AG10803 (cell line): ENCODE measurements around the gene MYOF.
A peak's percentile ranks its signal among the peaks of the same experiment; 100 is the strongest.

Experiments
- DNase-seq: peaks from one replicate; pipeline ENCODE4 v3.0.0; 2010; ENCODE audit warnings: low read depth
- H3K4me3 ChIP-seq: 2 replicates; pipeline ENCODE4 v1.5.1; 2011; ENCODE audit warnings: mild to moderate bottlenecking, low read length, control low read depth
- TF ChIP-seq, protein P1 (sequence below): conservative IDR thresholded peaks from 2 replicates; pipeline ENCODE4 v1.5.1; 2011; ENCODE audit warnings: mild to moderate bottlenecking, low read length, control low read depth, inconsistent platforms

MYOF gene

GRCh38 chr10:93458821-93459257, 23.3 kb downstream of the MYOF start:
- no peak overlapping the region; the same call in 1 of the 2 replicates for H3K4me3 ChIP-seq
- peak; percentile 100 for DNase-seq
- TF ChIP-seq, protein P1, sequence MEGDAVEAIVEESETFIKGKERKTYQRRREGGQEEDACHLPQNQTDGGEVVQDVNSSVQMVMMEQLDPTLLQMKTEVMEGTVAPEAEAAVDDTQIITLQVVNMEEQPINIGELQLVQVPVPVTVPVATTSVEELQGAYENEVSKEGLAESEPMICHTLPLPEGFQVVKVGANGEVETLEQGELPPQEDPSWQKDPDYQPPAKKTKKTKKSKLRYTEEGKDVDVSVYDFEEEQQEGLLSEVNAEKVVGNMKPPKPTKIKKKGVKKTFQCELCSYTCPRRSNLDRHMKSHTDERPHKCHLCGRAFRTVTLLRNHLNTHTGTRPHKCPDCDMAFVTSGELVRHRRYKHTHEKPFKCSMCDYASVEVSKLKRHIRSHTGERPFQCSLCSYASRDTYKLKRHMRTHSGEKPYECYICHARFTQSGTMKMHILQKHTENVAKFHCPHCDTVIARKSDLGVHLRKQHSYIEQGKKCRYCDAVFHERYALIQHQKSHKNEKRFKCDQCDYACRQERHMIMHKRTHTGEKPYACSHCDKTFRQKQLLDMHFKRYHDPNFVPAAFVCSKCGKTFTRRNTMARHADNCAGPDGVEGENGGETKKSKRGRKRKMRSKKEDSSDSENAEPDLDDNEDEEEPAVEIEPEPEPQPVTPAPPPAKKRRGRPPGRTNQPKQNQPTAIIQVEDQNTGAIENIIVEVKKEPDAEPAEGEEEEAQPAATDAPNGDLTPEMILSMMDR, result no peak; the same call in 1 of the 2 replicates

DNA sequence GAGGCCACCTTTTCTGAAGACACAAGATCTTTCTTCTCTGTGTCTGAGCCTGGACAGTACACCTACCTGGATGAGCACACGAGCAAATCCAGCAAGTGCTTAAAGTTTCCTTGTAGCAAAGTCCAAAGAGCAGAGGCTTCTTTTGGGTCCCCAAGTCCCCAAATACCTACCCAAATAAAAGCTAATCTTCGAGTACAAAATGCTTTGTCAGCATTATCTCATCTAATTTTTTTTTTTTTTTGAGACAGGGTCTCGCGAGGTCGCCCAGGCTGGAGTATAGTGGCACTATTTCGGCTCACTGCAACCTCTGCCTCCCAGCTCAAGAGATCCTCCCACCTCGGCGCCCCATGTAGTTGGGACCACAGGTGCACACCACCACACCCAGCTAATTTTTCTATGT, 24.6 kb downstream of the MYOF start:
- no peak for DNase-seq
- TF ChIP-seq, protein P1, result no peak
- H3K4me3 ChIP-seq, result no peak overlapping the region

- TF ChIP-seq, protein P1, result no peak
- no peak overlapping the region for H3K4me3 ChIP-seq
- DNase-seq, result peak; percentile 85
These were observed 25.7 kb downstream of the MYOF start for GRCh38 chr10:93456480-93456879.

DNA sequence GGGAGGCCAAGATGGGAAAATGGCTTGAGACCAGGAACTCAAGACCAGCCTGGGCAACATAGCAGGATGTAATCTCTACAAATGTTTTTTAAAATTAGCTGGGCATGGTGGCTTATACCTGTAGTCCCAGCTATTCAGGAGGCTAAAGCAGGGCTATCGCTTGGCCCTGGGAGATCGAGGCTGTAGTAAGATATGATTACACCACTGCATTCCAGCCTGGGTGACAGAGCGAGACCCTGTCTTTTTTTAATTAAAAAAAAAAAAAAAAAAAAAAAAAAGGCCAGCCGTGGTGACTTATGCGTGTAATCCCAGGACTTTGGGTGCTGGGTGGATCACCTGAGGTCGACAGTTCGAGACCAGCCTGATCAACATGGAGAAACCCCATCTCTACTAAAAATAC, 27.4 kb downstream of the MYOF start:
- TF ChIP-seq, protein P1, result no peak
- no peak for DNase-seq
- H3K4me3 ChIP-seq, result no peak overlapping the region

DNA sequence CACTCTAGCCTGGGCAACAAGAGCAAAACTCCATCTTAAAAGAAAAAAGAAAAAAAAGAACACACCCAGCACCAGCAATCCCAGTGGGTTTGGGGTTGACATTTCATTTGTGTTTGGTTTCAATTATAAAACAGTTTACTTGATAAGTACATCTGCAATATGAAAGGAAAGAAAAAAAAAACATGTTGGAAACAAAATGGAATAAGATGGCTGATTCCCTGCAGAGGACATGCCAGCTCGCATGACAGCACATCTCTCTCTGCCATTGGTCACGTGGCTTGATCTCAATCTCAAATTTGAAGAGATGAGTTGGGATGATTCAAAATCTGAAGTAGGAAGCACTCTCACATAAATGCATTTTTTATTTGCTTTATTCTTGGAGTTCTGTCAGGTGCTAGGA, 28.0 kb downstream of the MYOF start:
- H3K4me3 ChIP-seq, result no peak overlapping the region
- TF ChIP-seq, protein P1, result no peak
- no peak for DNase-seq

GRCh38 chr10:93452143-93452542, 30.0 kb downstream of the MYOF start:
- no peak overlapping the region for H3K4me3 ChIP-seq
- no peak for DNase-seq
- TF ChIP-seq, protein P1, result no peak

DNA sequence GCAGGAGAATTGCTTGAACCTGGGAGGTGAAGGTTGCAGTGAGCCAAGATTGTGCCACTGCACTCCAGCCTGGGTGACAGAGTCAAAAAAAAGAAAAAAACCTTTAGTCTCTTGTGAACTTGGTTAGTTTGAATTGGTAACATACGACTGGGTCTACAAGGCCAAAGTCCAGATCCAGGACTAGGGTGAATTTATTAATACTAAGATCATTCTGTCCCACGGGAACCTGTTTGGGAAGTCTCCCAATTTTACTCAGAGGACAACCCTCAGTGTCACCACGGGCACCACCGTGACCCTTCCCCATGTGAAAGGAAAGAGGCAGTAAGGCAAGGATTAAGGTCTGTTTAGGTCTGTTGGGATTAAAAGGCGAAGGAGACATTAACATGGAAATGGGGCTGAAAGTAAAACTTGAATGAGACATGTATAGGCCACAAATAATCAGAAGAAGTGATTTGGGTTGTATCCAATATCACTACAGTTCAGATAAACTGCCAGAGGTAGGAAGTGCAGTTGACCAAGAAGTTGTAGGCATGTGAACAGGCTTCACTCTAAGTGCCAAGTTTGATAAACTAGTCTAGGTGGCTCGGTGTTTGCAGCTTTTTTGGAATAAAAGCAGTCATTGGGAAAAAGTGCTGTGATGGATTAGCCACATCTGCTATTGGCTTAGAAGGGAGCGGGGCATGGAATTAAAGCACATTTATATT, 30.7 kb downstream of the MYOF start:
- TF ChIP-seq, protein P1, result no peak
- H3K4me3 ChIP-seq, result no peak overlapping the region
- DNase-seq, result no peak
